Right lobe of liver (tissue), 6 donors: ENCODE measurements around the gene VAPB. TPM values are rescaled to one million over a fixed set of nuclear protein-coding genes. Genes with fewer than 3 reads are reported as not detected.
A peak's percentile ranks its signal among the peaks of the same experiment; 100 is the strongest.

ENCODE experiments used
- ATAC-seq, 4 donors: fragments of 200-7000 bp; cut with Tn5 transposase; one replicate each; pipeline ENCODE4 v1.9.1; 2020; ENCODE audit warnings: mild to moderate bottlenecking in 4 of 4, moderate library complexity in 4 of 4
- DNase-seq, 3 donors: peaks; one replicate each; pipeline ENCODE4 v3.0.0-alpha.2; 2020
- H3K27ac ChIP-seq, 3 donors: fragments of 200-600 bp; one replicate each; pipeline ENCODE4 v1.8.0; 2022
- H3K27me3 ChIP-seq, 2 donors: fragments of 200-600 bp; one replicate each; pipeline ENCODE4 v1.8.0; 2022
- H3K36me3 ChIP-seq, 4 donors: fragments of 200-600 bp; sonication (generic) in 1 of 4; one replicate each; pipeline versions ENCODE4 v1.5.1 to v1.8.0; 2017 to 2022; ENCODE audit warnings: control low read depth in 1 of 4
- H3K4me1 ChIP-seq, 4 donors: fragments of 200-600 bp; sonication (generic) in 1 of 4; one replicate each; pipeline versions ENCODE4 v1.5.1 to v1.8.0; 2017 to 2022; ENCODE audit warnings: control low read depth in 1 of 4
- H3K4me3 ChIP-seq, 3 donors: fragments of 200-600 bp; one replicate each; pipeline ENCODE4 v1.8.0; 2022
- H3K9me3 ChIP-seq, 4 donors: fragments of 200-600 bp; sonication (generic) in 1 of 4; one replicate each; pipeline versions ENCODE4 v1.5.1 to v1.8.0; 2017 to 2022; ENCODE audit warnings: control low read depth in 1 of 4
- POLR2A ChIP-seq: fragments of 450-650 bp; IDR thresholded peaks from one replicate; pipeline ENCODE4 v1.6.1; 2017; ENCODE audit warnings: antibody characterized with exemption, mild to moderate bottlenecking
- WGBS: methylation state at CpG from one replicate; pipeline ENCODE4 v1.1.6; 2018; ENCODE audit warnings: low coverage, low lambda C conversion rate; ENCODE audit not compliant: insufficient coverage; ENCODE audit errors: missing lambda C conversion rate; 5-methylcytosine and 5-hydroxymethylcytosine counted together
- intact Hi-C, 2 donors: fragments of 100-400 bp; cut with DNase I; formaldehyde crosslinking; loops; one replicate each; pipeline versions ENCODE4 v1.11.2 to v1.14.1; 2022
- total RNA-seq, 6 experiments: library from RNA; depleted of rRNA in 2 of 6; stranded (reverse); fragments of >200 nt in 2 of 6; fragmentation: NEBNext Ultra II Directional in 3 of 6; extraction: Animal tissue kit (Norgen Biotek cat#: 25700) in 3 of 6; gene quantifications; one replicate each; pipeline versions ENCODE4 v1.1.0 to v1.2.4, GENCODE V29; 2016 to 2023
- TF ChIP-seq, protein P1 (sequence below), 4 donors: fragments of 200-600 bp in 3 of 4; fragments of 450-650 bp in 1 of 4; IDR thresholded peaks; one replicate each; pipeline versions ENCODE4 v1.5.1 to v1.8.0; 2016 to 2022; ENCODE audit warnings: antibody characterized with exemption in 4 of 4, mild to moderate bottlenecking in 2 of 4
- donor health status: DM: no; HTN: yes; CAD: no.
- donor health status: DM: no; HTN: no; CAD: no.
- donor health status: DM: no; HTN: no; CAD: no.
- donor health status: DM: no; HTN: yes; CAD: no.
- donor health status: DM: no; HTN: yes; CAD: no.

VAPB gene
- total RNA-seq, 6 experiments from 2014 or later: 17.5 to 42.9 (median 31.4) TPM

DNA sequence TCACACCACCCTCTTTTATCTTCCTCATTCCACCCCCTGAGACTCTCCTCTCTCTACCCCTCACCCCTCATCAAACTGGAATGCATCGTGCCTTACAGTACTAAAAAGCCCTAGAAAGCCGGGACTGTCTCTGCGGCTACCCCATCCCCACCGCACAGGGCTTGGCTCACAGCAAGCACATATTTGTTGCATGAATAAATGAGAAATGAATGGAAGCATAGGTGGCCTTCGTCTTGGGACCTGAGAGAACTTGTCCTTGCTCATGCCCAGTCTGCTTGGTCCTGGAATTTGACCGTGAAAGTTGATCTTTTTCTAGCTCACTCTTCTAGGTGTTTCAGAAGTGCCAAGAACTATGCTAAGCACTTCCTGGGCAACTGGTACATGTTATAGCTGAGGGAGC, 72.9 kb downstream of the VAPB start:
- ATAC-seq (no peak), DNase-seq (no peak)
- no peaks in the 10 kb centered on the region for H3K36me3 ChIP-seq
- intact Hi-C loops: no loop called here
- H3K27ac ChIP-seq: no peak overlapping the region
- WGBS: 92% methylated on average over 5 of the region's 6 CpGs
- no peak overlapping the region for H3K4me3 ChIP-seq
- no peaks in the 10 kb centered on the region for H3K9me3 ChIP-seq
- TF ChIP-seq, protein P1, sequence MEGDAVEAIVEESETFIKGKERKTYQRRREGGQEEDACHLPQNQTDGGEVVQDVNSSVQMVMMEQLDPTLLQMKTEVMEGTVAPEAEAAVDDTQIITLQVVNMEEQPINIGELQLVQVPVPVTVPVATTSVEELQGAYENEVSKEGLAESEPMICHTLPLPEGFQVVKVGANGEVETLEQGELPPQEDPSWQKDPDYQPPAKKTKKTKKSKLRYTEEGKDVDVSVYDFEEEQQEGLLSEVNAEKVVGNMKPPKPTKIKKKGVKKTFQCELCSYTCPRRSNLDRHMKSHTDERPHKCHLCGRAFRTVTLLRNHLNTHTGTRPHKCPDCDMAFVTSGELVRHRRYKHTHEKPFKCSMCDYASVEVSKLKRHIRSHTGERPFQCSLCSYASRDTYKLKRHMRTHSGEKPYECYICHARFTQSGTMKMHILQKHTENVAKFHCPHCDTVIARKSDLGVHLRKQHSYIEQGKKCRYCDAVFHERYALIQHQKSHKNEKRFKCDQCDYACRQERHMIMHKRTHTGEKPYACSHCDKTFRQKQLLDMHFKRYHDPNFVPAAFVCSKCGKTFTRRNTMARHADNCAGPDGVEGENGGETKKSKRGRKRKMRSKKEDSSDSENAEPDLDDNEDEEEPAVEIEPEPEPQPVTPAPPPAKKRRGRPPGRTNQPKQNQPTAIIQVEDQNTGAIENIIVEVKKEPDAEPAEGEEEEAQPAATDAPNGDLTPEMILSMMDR (IDR thresholded peaks at IDR 0.05): no peak
- TF ChIP-seq POLR2A: no peak
- no peaks in the 10 kb centered on the region for H3K4me1 ChIP-seq
- no peaks in the 10 kb centered on the region for H3K27me3 ChIP-seq

DNA sequence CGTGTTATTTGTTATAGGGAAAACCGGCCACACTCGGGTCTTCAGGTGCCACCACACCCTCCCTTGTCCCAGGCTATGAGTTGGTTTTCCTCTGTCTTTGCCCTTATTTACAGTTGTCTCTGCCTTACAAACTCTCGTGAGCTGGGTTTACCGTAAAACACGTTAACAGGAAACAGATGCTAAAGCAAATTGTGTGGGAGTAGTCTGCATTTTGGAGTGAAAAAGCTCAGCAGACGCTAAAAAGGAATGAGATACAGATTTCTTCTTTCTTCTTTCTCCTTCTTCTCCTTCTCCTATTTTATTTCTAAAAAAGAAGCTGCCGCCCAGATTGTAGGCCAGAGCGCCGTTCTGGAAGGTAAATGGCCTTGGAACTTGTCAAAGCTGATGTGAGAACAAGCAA, 74.2 kb downstream of the VAPB start:
- H3K27me3 ChIP-seq: no peaks in the 10 kb centered on the region
- intact Hi-C loops: no loop called here
- no peak overlapping the region for H3K27ac ChIP-seq
- H3K9me3 ChIP-seq: no peaks in the 10 kb centered on the region
- no peak for TF ChIP-seq POLR2A
- no peaks in the 10 kb centered on the region for H3K36me3 ChIP-seq
- ATAC-seq (no peak), DNase-seq (no peak)
- H3K4me3 ChIP-seq: no peak overlapping the region
- WGBS: 84% methylated on average over 10 of the region's 10 CpGs
- no peaks in the 10 kb centered on the region for H3K4me1 ChIP-seq

DNA sequence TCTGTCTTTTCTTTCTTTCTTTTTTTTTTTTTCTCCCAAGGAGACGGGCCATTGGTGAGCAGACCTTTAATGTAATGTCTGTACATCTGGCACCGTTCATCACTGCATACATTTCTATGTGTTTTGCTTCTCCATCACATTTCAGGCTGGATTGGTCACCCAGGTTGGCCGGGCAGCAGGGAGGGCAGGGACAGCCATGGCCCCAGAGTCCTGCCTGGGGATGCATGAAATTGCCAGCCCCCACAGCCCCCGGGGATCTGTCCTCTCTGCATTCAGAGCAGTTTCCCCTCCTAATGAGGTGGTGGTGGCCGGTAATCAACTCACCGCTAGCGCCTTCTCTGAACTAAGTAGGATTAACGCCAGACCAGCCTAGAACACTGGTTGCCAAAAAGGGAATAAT, 75.8 kb downstream of the VAPB start:
- no peak for ATAC-seq
- Histone ChIP-seq H3K27ac (no peak overlapping the region), H3K36me3 (no peaks in the 10 kb centered on the region), H3K9me3 (no peaks in the 10 kb centered on the region), H3K4me3 (no peak overlapping the region), H3K27me3 (no peaks in the 10 kb centered on the region), H3K4me1 (no peaks in the 10 kb centered on the region)
- intact Hi-C loops: no loop called here
- TF ChIP-seq, protein P1 (IDR thresholded peaks at IDR 0.05): no peak
- no peak for TF ChIP-seq POLR2A
- DNase-seq: no peak
- 44% methylated on average over 4 of the region's 8 CpGs for WGBS

DNA sequence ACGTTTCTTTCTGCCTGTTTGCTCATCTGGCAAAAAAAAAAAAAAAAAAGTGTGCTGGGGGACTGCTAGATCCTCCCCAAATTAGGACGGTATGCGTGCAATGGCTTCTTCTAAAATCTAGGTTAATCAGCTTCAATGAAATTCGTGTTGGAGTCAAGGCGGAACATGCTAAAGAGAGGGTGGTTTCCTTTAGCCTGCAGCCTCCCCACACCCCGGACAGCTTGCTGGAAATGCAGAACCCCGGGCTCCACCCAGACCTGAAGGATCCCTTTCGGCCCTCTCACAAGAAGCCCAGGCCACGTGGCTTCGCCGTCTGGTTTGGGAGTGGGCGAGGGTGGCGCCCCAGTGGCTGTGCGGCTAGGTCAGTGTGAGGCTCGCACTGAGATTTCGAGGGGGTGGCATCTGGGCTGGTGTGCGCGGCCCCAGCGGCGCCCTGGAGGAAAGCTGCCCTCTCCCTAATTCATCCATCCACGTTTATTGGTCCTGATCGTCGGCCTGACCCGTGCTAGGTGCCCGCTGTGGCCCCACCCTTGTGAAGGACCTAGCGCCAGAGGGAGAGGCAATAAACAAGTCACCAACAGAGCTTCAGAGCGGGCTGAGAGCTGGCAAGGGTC, 77.2 kb downstream of the VAPB start:
- no peak overlapping the region for H3K27ac ChIP-seq
- intact Hi-C loops: no loop called here
- no peaks in the 10 kb centered on the region for H3K4me1 ChIP-seq
- no peak overlapping the region for H3K4me3 ChIP-seq
- H3K36me3 ChIP-seq: no peaks in the 10 kb centered on the region
- DNase-seq: no peak
- ATAC-seq: no peak
- H3K9me3 ChIP-seq: no peaks in the 10 kb centered on the region
- 85% methylated on average over 22 of the region's 27 CpGs for WGBS
- TF ChIP-seq, protein P1 (IDR thresholded peaks at IDR 0.05): no peak
- TF ChIP-seq POLR2A: no peak
- no peaks in the 10 kb centered on the region for H3K27me3 ChIP-seq

DNA sequence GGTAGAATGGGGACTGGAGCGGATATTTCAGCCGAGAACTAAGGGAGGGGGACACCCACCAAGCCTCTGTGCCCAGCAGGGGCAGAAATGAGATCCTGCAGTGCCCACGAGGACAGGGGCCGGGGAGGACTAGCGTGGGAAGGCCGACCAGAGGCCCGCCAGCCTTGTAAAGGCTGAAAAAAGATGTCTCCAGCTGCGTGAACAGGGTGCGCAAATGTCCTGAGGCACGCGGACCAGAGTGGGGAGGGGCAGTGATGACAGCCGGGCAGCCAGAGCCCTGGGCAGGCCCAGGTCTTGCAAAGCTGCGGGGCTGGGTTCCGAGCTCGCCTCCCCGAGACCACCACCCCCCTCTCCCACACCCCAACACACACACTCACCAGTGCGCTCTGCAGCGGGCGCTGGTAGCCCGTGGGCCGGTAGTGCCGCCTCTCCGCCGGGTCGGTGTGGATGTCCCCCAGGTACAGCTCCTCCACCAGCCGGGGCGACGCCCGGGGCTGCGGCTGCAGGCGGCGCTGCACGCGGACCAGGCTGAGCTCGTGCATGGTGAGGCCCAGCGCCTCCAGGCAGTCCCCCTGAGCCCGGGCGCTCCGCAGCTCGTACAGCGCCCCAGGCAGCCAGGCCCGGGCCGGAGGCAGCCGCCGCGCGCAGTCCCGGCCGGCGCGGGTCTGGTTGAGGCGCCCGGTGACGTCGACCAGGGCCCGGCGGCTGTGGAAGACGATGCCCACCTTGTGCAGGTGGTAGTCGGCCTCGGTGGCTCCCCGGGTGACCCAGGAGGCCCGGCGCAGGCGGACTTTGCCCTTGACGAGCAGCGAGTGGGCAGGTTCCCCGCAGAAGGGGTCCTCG, 77.9 kb downstream of the VAPB start:
- ATAC-seq (peak in 1 of 4 donors; percentile 9), DNase-seq (no peak)
- 83% methylated on average over 10 of the region's 68 CpGs for WGBS
- H3K27me3 ChIP-seq: no peaks in the 10 kb centered on the region
- no peaks in the 10 kb centered on the region for H3K4me1 ChIP-seq
- H3K36me3 ChIP-seq: no peaks in the 10 kb centered on the region
- no peaks in the 10 kb centered on the region for H3K9me3 ChIP-seq
- H3K4me3 ChIP-seq: no peak overlapping the region
- intact Hi-C loops: no loop called here
- no peak overlapping the region for H3K27ac ChIP-seq
- TF ChIP-seq POLR2A: no peak
- TF ChIP-seq, protein P1 (IDR thresholded peaks at IDR 0.05): no peak
